ENCODE measurements around the gene PAX5.

PAX5 gene

DNA sequence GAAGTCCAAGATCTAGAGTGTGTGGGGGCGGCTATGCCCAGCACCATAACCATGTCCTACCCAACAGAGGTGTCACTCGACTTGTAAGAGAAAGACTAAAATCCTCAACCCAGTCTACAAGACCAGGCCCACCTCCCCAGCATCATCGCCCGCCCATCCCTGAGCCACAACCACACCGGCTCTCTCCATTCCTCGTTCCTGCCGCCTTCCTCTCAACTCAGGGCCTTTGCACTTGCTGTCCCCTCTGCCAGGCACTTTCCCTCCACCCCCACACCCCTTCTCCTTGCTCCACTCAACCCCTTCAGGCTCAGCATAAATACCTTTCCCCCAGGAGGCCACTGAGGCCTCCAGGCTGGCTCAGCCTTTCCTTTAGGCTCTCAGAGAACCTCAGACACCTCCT, 69.3 kb downstream of the PAX5 start:
- Histone ChIP-seq H4K20me1 (ENCODE audit: insufficient read depth, low read length) (no peaks in the 10 kb centered on the region), H3F3A (ENCODE audit: insufficient read depth, low read length) (no peaks in the 10 kb centered on the region), H3K36me3 (replicated peaks; ENCODE audit: insufficient read depth, low read length) (no peaks in the 10 kb centered on the region), H3K4me2 (ENCODE audit: low read depth, low read length) (no peak overlapping the region), H3K9ac (ENCODE audit: low read length) (no peak overlapping the region), H3K9me3 (replicated peaks; ENCODE audit: insufficient read depth, low read length) (no peaks in the 10 kb centered on the region), H3K4me1 (ENCODE audit: low read length) (no peaks in the 10 kb centered on the region), H3K9me2 (replicated peaks; ENCODE audit: insufficient read depth, low read length) (no peaks in the 10 kb centered on the region), H3K27me3 (replicated peaks; ENCODE audit: insufficient read depth, low read length) (no peaks in the 10 kb centered on the region), H3K27ac (ENCODE audit: low read length) (no peak overlapping the region), H3K79me2 (ENCODE audit: low read length) (no peaks in the 10 kb centered on the region), H3K4me3 (ENCODE audit: low read length) (no peak overlapping the region), H2AFZ (ENCODE audit: low read length) (no peak overlapping the region)
- DNase-seq: no peak
- TF ChIP-seq, protein P1, sequence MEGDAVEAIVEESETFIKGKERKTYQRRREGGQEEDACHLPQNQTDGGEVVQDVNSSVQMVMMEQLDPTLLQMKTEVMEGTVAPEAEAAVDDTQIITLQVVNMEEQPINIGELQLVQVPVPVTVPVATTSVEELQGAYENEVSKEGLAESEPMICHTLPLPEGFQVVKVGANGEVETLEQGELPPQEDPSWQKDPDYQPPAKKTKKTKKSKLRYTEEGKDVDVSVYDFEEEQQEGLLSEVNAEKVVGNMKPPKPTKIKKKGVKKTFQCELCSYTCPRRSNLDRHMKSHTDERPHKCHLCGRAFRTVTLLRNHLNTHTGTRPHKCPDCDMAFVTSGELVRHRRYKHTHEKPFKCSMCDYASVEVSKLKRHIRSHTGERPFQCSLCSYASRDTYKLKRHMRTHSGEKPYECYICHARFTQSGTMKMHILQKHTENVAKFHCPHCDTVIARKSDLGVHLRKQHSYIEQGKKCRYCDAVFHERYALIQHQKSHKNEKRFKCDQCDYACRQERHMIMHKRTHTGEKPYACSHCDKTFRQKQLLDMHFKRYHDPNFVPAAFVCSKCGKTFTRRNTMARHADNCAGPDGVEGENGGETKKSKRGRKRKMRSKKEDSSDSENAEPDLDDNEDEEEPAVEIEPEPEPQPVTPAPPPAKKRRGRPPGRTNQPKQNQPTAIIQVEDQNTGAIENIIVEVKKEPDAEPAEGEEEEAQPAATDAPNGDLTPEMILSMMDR (IDR thresholded peaks at IDR 0.05; ENCODE audit: low read length): no peak
- TF ChIP-seq EZH2phosphoT487 (IDR thresholded peaks at IDR 0.05; ENCODE audit: low read length): no peak
- TF ChIP-seq EZH2 (optimal IDR thresholded peaks at IDR 0.05; ENCODE audit: low read depth, low read length): no peak

GRCh38 chr9:36963346-36963745, 70.7 kb downstream of the PAX5 start:
- no peaks in the 10 kb centered on the region for H3K4me1 ChIP-seq (ENCODE audit: low read length)
- H2AFZ ChIP-seq (ENCODE audit: low read length): no peak overlapping the region
- no peaks in the 10 kb centered on the region for H3K27me3 ChIP-seq (replicated peaks; ENCODE audit: insufficient read depth, low read length)
- no peaks in the 10 kb centered on the region for H3K79me2 ChIP-seq (ENCODE audit: low read length)
- no peak overlapping the region for H3K4me2 ChIP-seq (ENCODE audit: low read depth, low read length)
- no peak overlapping the region for H3K9ac ChIP-seq (ENCODE audit: low read length)
- no peak for DNase-seq
- no peak overlapping the region for H3K4me3 ChIP-seq (ENCODE audit: low read length)
- H3K27ac ChIP-seq (ENCODE audit: low read length): no peak overlapping the region
- H3K9me2 ChIP-seq (replicated peaks; ENCODE audit: insufficient read depth, low read length): no peaks in the 10 kb centered on the region
- no peaks in the 10 kb centered on the region for H4K20me1 ChIP-seq (ENCODE audit: insufficient read depth, low read length)
- no peaks in the 10 kb centered on the region for H3K36me3 ChIP-seq (replicated peaks; ENCODE audit: insufficient read depth, low read length)
- no peak for TF ChIP-seq EZH2phosphoT487 (IDR thresholded peaks at IDR 0.05; ENCODE audit: low read length)
- TF ChIP-seq EZH2 (optimal IDR thresholded peaks at IDR 0.05; ENCODE audit: low read depth, low read length): no peak
- TF ChIP-seq, protein P1 (IDR thresholded peaks at IDR 0.05; ENCODE audit: low read length): no peak
- H3F3A ChIP-seq (ENCODE audit: insufficient read depth, low read length): no peaks in the 10 kb centered on the region
- H3K9me3 ChIP-seq (replicated peaks; ENCODE audit: insufficient read depth, low read length): no peaks in the 10 kb centered on the region

DNA sequence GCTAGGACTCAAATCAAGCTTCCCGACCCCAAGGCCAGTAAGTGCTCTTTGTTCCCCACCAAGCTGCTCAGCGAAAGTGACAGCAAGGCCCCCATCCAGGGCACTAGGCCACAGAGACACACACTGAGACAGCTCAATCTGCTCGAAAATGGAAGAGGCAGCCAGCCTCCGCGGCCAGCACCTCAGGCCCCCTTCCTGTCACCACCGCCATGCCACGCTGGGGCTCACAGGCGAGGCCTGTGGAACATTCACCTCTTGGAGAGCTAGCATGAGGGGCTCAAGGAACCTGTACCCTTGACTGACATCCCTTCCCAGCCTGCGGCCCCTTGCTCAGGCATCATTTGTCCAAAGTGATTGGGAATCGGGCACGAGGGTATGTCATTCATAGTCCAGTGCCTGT, 71.4 kb downstream of the PAX5 start:
- H3K9me3 ChIP-seq (replicated peaks; ENCODE audit: insufficient read depth, low read length): no peaks in the 10 kb centered on the region
- no peaks in the 10 kb centered on the region for H3K27me3 ChIP-seq (replicated peaks; ENCODE audit: insufficient read depth, low read length)
- no peaks in the 10 kb centered on the region for H3K36me3 ChIP-seq (replicated peaks; ENCODE audit: insufficient read depth, low read length)
- no peak for TF ChIP-seq EZH2phosphoT487 (IDR thresholded peaks at IDR 0.05; ENCODE audit: low read length)
- TF ChIP-seq, protein P1 (IDR thresholded peaks at IDR 0.05; ENCODE audit: low read length): no peak
- TF ChIP-seq EZH2 (optimal IDR thresholded peaks at IDR 0.05; ENCODE audit: low read depth, low read length): no peak
- H4K20me1 ChIP-seq (ENCODE audit: insufficient read depth, low read length): no peaks in the 10 kb centered on the region
- DNase-seq: no peak
- no peak overlapping the region for H3K4me3 ChIP-seq (ENCODE audit: low read length)
- no peaks in the 10 kb centered on the region for H3F3A ChIP-seq (ENCODE audit: insufficient read depth, low read length)
- no peaks in the 10 kb centered on the region for H3K9me2 ChIP-seq (replicated peaks; ENCODE audit: insufficient read depth, low read length)
- no peak overlapping the region for H3K27ac ChIP-seq (ENCODE audit: low read length)
- H3K79me2 ChIP-seq (ENCODE audit: low read length): no peaks in the 10 kb centered on the region
- H3K4me2 ChIP-seq (ENCODE audit: low read depth, low read length): no peak overlapping the region
- no peak overlapping the region for H3K9ac ChIP-seq (ENCODE audit: low read length)
- H3K4me1 ChIP-seq (ENCODE audit: low read length): no peaks in the 10 kb centered on the region
- H2AFZ ChIP-seq (ENCODE audit: low read length): no peak overlapping the region
